Right cardiac atrium (tissue), 5 donors: ENCODE results near the gene MAGI2. TPM values are rescaled to one million over a fixed set of nuclear protein-coding genes. Genes with fewer than 3 reads are reported as not detected.
A peak's percentile ranks its signal among the peaks of the same experiment; 100 is the strongest.
"Not testable (repeated sequence)": the region's sequence is repeated elsewhere in the genome, so short reads cannot be mapped to it uniquely, and the experiment has no call there.

ENCODE experiments used
- ATAC-seq, 2 donors: fragments of 200-7000 bp; cut with Tn5 transposase; one replicate each; pipeline versions ENCODE4 v1.8.0 to v1.9.1; 2020; ENCODE audit warnings: moderate library complexity in 2 of 2, mild to moderate bottlenecking in 1 of 2
- DNase-seq, 3 donors: peaks; one replicate each; pipeline ENCODE4 v3.0.0-alpha.2; 2020
- H3K27ac ChIP-seq: one replicate; pipeline ENCODE4 v1.5.1; 2013; ENCODE audit warnings: mild to moderate bottlenecking, low read length, control low read depth, moderate library complexity
- H3K27me3 ChIP-seq: one replicate; pipeline ENCODE4 v1.6.1; 2013; ENCODE audit not compliant: control insufficient read depth, insufficient read depth
- H3K4me1 ChIP-seq: one replicate; pipeline ENCODE4 v1.6.1; 2013; ENCODE audit warnings: low read length; ENCODE audit not compliant: control insufficient read depth, insufficient read depth
- H3K4me3 ChIP-seq: one replicate; pipeline ENCODE4 v1.5.1; 2013; ENCODE audit warnings: low read length, control low read depth
- H3K9me3 ChIP-seq: one replicate; pipeline ENCODE4 v1.6.1; 2013; ENCODE audit warnings: low read length; ENCODE audit not compliant: control insufficient read depth
- WGBS: extraction: QIAGEN DNeasy Blood & Tissue Kit; methylation state at CpG from one replicate; pipeline ENCODE4 v1.1.7; 2013; 5-methylcytosine and 5-hydroxymethylcytosine counted together
- intact Hi-C, 4 donors: fragments of 100-400 bp; cut with DNase I; formaldehyde crosslinking; loops; one replicate each; pipeline versions ENCODE4 v1.11.0 to v1.14.0; 2022 to 2023
- polyA plus RNA-seq: library from polyadenylated mRNA; stranded (reverse); fragments of 200-250 nt; gene quantifications from one replicate; pipeline ENCODE4 v1.2.3, GENCODE V29; 2013
- total RNA-seq, 4 donors: library from RNA; stranded (reverse); fragmentation: NEBNext Ultra II Directional; extraction: Animal tissue kit (Norgen Biotek cat#: 25700); gene quantifications; one replicate each; pipeline ENCODE4 v1.2.1, GENCODE V29; 2021
- donor health status: healthy with polysubstance abuse.
- donor health status: DM: no; HTN: yes; CAD: no.
- donor health status: DM: no; HTN: no; CAD: no.
- donor health status: DM: no; HTN: yes; CAD: no; lungs with severe emphysema.
- donor health status: DM: yes; HTN: yes; CAD: no.

The MAGI2 gene
- total and polyA plus RNA-seq, 5 donors, result 3.2 to 9.9 (median 7.9) TPM

- intact Hi-C loops, result loop anchor here in 1 of 4 donors (2.0 to 10.0 kb wide), 2 partner anchors 39 to 147 kb away; no protein-coding TSS in a partner anchor
- no peak for DNase-seq
- 28% methylated on average over 8 of the region's 8 CpGs for WGBS
- ATAC-seq, result no peak
- no peaks in the 10 kb centered on the region for H3K9me3 ChIP-seq
- no peak overlapping the region for H3K27ac ChIP-seq
- H3K4me3 ChIP-seq, result peak overlapping the region; percentile 62
- peaks cover 4% of the 10 kb centered on the region for H3K4me1 ChIP-seq
- no peaks in the 10 kb centered on the region for H3K27me3 ChIP-seq
These were observed 1.9 kb downstream of the MAGI2 start for GRCh38 chr7:79451580-79451979.

GRCh38 chr7:79442766-79443165 is 10.7 kb downstream of the MAGI2 start:
- WGBS, result 79% methylated on average over 3 of the region's 3 CpGs
- H3K4me1 ChIP-seq, H3K27me3 ChIP-seq, H3K9me3 ChIP-seq, intact Hi-C loops, H3K27ac ChIP-seq, H3K4me3 ChIP-seq, ATAC-seq, DNase-seq: not testable (repeated sequence)

GRCh38 chr7:79436378-79436777 is 17.1 kb downstream of the MAGI2 start:
- Histone ChIP-seq H3K4me3 (no peak overlapping the region), H3K4me1 (no peaks in the 10 kb centered on the region), H3K27me3 (no peaks in the 10 kb centered on the region), H3K9me3 (no peaks in the 10 kb centered on the region), H3K27ac (no peak overlapping the region)
- ATAC-seq (no peak), DNase-seq (no peak)
- intact Hi-C loops, result no loop called here

GRCh38 chr7:79434867-79435266 is 18.6 kb downstream of the MAGI2 start:
- intact Hi-C loops, result no loop called here
- Histone ChIP-seq H3K4me1 (no peaks in the 10 kb centered on the region), H3K27me3 (no peaks in the 10 kb centered on the region), H3K4me3 (no peak overlapping the region), H3K27ac (no peak overlapping the region), H3K9me3 (no peaks in the 10 kb centered on the region)
- 0% methylated on average over 1 of the region's 1 CpG for WGBS
- DNase-seq (no peak), ATAC-seq (no peak)

GRCh38 chr7:79434098-79434497 is 19.4 kb downstream of the MAGI2 start:
- no peaks in the 10 kb centered on the region for H3K9me3 ChIP-seq
- 97% methylated on average over 1 of the region's 1 CpG for WGBS
- intact Hi-C loops, result no loop called here
- H3K27me3 ChIP-seq, result no peaks in the 10 kb centered on the region
- H3K4me3 ChIP-seq, result no peak overlapping the region
- DNase-seq (no peak), ATAC-seq (no peak)
- H3K27ac ChIP-seq, result no peak overlapping the region
- no peaks in the 10 kb centered on the region for H3K4me1 ChIP-seq

- no peak for DNase-seq
- H3K27ac ChIP-seq, result no peak overlapping the region
- no peaks in the 10 kb centered on the region for H3K27me3 ChIP-seq
- H3K4me3 ChIP-seq, result no peak overlapping the region
- no peaks in the 10 kb centered on the region for H3K4me1 ChIP-seq
- H3K9me3 ChIP-seq, result no peaks in the 10 kb centered on the region
- ATAC-seq, result no peak
- WGBS, result 91% methylated on average over 2 of the region's 2 CpGs
- intact Hi-C loops, result no loop called here
These were observed 23.1 kb downstream of the MAGI2 start for GRCh38 chr7:79430391-79430790.

GRCh38 chr7:79425665-79426064 is 27.8 kb downstream of the MAGI2 start:
- 70% methylated on average over 7 of the region's 7 CpGs for WGBS
- ATAC-seq (no peak), DNase-seq (no peak)
- Histone ChIP-seq H3K27ac (no peak overlapping the region), H3K4me3 (no peak overlapping the region), H3K9me3 (no peaks in the 10 kb centered on the region), H3K27me3 (no peaks in the 10 kb centered on the region), H3K4me1 (no peaks in the 10 kb centered on the region)
- intact Hi-C loops, result no loop called here

GRCh38 chr7:79421751-79422150 is 31.7 kb downstream of the MAGI2 start:
- H3K27ac ChIP-seq, result no peak overlapping the region
- DNase-seq (no peak), ATAC-seq (no peak)
- intact Hi-C loops, result no loop called here
- no peaks in the 10 kb centered on the region for H3K27me3 ChIP-seq
- no peaks in the 10 kb centered on the region for H3K4me1 ChIP-seq
- H3K9me3 ChIP-seq, result no peaks in the 10 kb centered on the region
- H3K4me3 ChIP-seq, result no peak overlapping the region
- WGBS, result 90% methylated on average over 3 of the region's 3 CpGs

- 37% methylated on average over 2 of the region's 2 CpGs for WGBS
- peak in 1 of 2 donors; percentile 46 for ATAC-seq
- Histone ChIP-seq H3K9me3 (no peaks in the 10 kb centered on the region), H3K27me3 (no peaks in the 10 kb centered on the region), H3K4me3 (no peak overlapping the region), H3K4me1 (no peaks in the 10 kb centered on the region), H3K27ac (no peak overlapping the region)
- intact Hi-C loops, result no loop called here
- no peak for DNase-seq
These were observed 33.0 kb downstream of the MAGI2 start for GRCh38 chr7:79420464-79420863.

- no peak overlapping the region for H3K27ac ChIP-seq
- peaks cover 2% of the 10 kb centered on the region for H3K4me1 ChIP-seq
- DNase-seq, result no peak
- intact Hi-C loops, result no loop called here
- no peak for ATAC-seq
- H3K9me3 ChIP-seq, result no peaks in the 10 kb centered on the region
- no peaks in the 10 kb centered on the region for H3K27me3 ChIP-seq
- H3K4me3 ChIP-seq, result no peak overlapping the region
These were observed 38.6 kb downstream of the MAGI2 start for GRCh38 chr7:79414910-79415309.

- ATAC-seq (no peak), DNase-seq (no peak)
- intact Hi-C loops, result loop anchor here in 1 of 4 donors (2.0 kb wide), 1 partner anchor 38 kb away; no protein-coding TSS in a partner anchor
- Histone ChIP-seq H3K27ac (no peak overlapping the region), H3K9me3 (no peaks in the 10 kb centered on the region), H3K4me3 (no peak overlapping the region), H3K27me3 (no peaks in the 10 kb centered on the region), H3K4me1 (peaks cover 2% of the 10 kb centered on the region)
- WGBS, result 65% methylated on average over 2 of the region's 2 CpGs
These were observed 40.6 kb downstream of the MAGI2 start for GRCh38 chr7:79412915-79413314.

GRCh38 chr7:79412438-79412837 is 41.0 kb downstream of the MAGI2 start:
- WGBS, result 93% methylated on average over 3 of the region's 3 CpGs
- intact Hi-C loops, result loop anchor here in 1 of 4 donors (2.0 kb wide), 1 partner anchor 38 kb away; no protein-coding TSS in a partner anchor
- ATAC-seq, result no peak

More at GRCh38 chr7:79412438-79412837, 41.0 kb downstream of the MAGI2 start:
- DNase-seq, result no peak
- peaks cover 2% of the 10 kb centered on the region for H3K4me1 ChIP-seq
- H3K27ac ChIP-seq, result no peak overlapping the region
- H3K9me3 ChIP-seq, result no peaks in the 10 kb centered on the region
- no peaks in the 10 kb centered on the region for H3K27me3 ChIP-seq
- no peak overlapping the region for H3K4me3 ChIP-seq
